Right ventricle myocardium superior (tissue), 1 donor: ENCODE data around the gene ZNF444. TPM values are rescaled to one million over a fixed set of nuclear protein-coding genes. Genes with fewer than 3 reads are reported as not detected.

Experiments
- ATAC-seq: fragments of 200-7000 bp; cut with Tn5 transposase; one replicate; pipeline ENCODE4 v1.9.1; 2020; ENCODE audit warnings: mild to moderate bottlenecking; ENCODE audit not compliant: poor library complexity
- DNase-seq: peaks from one replicate; pipeline ENCODE4 v3.0.0-alpha.2; 2020
- intact Hi-C: fragments of 100-400 bp; cut with DNase I; formaldehyde crosslinking; loops from one replicate; pipeline ENCODE4 v1.11.2; 2022
- total RNA-seq: library from RNA; stranded (reverse); fragmentation: NEBNext Ultra II Directional; extraction: Animal tissue kit (Norgen Biotek cat#: 25700); gene quantifications from one replicate; pipeline ENCODE4 v1.2.1, GENCODE V29; 2021
- donor health status: DM: no; HTN: yes; CAD: no; lungs with severe emphysema.

Gene ZNF444
- total RNA-seq, 1 donor from 2014 or later, result 26.7 TPM

GRCh38 chr19:56118666-56119581 is 22.2 kb upstream of the ZNF444 start:
- DNase-seq (no peak), ATAC-seq (no peak)
- intact Hi-C loops, result no loop called here

DNA sequence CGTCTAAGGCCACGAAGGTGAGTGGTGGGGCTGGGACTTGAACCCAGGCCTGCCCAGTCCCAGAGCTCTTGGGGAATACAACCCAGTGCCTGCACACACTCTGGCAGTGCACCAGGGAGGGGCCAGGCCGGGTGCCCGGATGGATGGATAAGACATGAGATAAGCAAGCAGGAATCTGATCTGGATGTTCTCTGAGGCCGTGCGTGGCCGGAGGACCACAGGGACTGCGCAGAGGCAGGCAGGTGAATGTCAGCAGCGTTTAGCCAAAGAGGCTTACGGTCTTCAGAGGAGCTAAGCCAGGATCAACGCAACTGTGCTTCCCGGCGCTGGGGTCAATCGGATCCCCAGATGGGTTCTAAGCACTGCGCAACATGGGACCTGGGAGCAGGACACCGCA is 21.5 kb upstream of the ZNF444 start:
- DNase-seq (no peak), ATAC-seq (no peak)
- intact Hi-C loops, result no loop called here

GRCh38 chr19:56120002-56120370 is 21.1 kb upstream of the ZNF444 start:
- intact Hi-C loops, result loop anchor here (2.0 kb wide), 1 partner anchor 21 kb away; the partner anchor contains the start of gene ZNF444
- no peak for ATAC-seq
- no peak for DNase-seq

DNA sequence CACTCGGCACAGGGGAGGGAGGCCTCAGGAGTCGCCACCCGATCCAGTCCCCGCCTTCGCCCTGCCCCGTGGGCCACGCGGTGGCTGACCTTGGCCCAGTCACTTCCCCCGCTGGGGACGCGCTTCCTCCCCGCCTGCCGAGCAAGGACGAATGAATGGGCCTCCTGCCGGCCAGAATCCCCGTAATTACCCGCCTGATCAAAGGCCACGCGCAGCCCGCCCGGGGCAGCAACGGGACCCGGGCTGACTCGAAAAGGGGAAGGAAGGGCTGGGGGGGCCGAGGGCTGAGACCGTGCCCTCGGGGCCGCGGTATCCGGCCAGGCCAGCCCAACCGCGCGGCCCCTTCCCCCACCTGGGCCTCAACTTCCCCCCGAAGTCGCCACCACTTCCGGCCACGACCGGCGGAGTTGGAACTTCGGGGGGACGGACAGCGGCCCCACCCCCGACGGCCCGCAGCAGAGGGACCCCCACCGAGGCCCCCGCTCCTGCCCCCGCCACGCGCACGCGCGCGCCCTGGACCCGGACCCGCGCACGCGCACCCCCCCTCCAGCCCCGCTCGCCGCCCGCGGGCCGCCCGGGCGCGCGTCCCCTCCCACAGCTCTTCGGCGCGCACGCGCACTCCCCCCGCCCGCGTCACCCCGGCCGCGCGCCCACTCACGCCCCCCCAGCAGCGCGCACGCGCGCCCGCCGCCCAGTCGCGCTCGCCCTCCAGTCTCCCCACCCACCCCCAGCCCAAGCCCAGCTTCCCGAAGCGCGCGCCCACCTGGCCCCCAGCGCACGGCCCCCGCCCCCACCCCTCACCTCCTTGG is 20.5 kb upstream of the ZNF444 start:
- DNase-seq (peak; percentile 91), ATAC-seq (peak; percentile 53)
- intact Hi-C loops, result loop anchor here (2.0 kb wide), 1 partner anchor 20 kb away; the partner anchor contains the start of gene ZNF444

DNA sequence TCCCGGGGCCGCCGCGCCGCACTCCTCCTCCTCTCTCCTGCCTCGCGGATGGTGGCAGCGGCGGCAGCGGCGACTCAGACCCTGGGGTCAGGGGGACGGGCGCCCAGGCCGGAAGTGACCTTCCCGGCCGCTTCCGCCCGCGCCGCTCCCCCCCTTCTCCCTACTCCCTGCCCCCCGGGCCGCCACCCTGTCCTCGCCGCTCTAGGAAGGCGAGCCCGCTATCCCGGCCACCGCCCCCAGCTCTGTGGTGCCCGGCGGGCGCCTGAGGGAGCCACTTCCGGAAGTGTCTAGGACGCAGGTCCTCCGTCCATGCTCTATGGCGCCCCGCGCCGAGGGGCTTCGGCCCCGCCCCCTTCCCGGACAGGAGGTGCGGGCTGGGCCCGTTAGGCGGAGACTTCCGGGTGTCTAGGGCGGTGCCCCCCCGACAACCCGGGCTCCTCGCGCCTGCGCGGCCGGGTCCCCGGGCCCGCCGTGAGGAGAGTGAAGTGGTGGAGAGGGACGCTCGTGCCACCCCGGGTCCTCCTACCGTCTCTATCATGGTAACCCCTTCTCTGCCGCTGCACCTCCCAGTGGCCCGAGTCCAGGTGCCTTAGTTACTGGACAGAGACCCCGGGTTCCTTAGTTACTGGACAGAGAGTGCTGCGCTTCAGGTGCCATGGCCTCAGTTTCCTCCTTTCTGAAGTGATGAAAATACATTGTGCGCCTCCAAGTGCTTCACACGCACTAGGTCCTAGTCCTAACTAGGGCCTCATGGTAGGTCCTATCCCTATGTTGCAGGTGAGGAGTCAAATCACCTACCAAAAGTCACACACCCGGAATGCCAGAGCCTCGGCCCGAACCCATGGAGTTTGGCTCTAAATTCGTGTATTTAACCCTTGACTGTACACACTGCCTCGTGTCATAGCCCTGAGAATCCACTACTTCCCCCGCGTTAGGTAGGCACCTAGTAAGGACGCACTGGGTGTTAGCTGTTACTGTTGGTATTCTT is 19.6 kb upstream of the ZNF444 start, which contains the start of gene ZNF787:
Gene ZNF787 (minus strand): TSS at position 116 of the 988 bp plus-strand sequence. CDS start 18,078 bp downstream, outside the sequence.
- intact Hi-C loops, result loop anchor here (2.0 kb wide), 1 partner anchor 19 kb away; the partner anchor contains the start of gene ZNF444

DNA sequence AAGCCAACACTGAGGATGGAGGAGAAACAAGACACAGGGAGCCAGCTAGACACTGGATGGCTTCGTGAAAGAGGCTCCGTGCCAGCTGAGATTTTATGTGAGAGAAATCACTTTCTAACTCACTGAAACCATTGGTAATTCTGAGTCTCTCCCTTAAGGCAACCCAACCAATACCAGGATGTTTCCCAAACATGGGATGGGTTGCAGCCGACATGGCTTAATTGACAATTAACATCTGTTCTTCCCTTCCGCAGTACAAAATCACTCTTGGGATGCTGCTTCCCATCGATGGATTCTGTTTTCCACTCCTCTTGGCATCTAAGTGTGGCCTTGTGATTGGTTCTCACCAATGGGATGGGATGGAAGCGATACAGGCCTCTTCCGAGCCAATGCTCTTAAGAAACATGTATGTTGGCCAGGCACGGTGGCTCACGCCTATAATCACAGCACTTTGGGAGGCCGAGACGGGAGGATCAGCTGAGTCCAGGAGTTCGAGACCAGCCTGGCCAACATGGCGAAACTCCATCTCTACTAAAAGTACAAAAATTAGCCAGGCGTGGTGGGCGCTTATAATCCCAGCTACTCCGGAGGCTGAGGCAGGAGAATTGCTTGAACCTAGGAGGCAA is 17.7 kb upstream of the ZNF444 start:
- intact Hi-C loops, result no loop called here
- ATAC-seq (no peak), DNase-seq (no peak)

More for the DNA sequence above, 19.6 kb upstream of the ZNF444 start, which contains the start of gene ZNF787:
- ATAC-seq (peak; percentile 94), DNase-seq (peak; percentile 99)

DNA sequence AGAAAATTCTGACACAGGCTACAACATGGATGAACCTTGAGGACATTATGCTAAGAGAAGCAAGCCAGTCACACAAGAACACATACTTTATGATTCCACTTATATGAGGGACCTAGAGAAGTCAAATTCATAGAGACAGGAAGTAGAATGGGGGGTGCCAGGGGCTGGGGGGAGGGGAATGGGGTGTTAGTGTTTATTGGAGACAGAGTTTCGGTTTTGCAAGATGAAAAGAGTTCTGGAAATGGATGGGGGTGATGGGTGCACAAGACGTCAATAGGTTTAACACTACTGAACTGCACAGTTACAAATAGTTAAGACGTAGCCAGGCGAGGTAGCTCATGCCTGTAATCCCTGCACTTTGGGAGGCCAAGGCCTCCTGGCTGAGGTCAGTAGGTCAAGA is 16.5 kb upstream of the ZNF444 start:
- intact Hi-C loops, result no loop called here

GRCh38 chr19:56125806-56126590 is 15.1 kb upstream of the ZNF444 start:
- ATAC-seq (no peak), DNase-seq (no peak)
- intact Hi-C loops, result no loop called here

More for the DNA sequence above, 16.5 kb upstream of the ZNF444 start:
- ATAC-seq, result no peak
- no peak for DNase-seq

DNA sequence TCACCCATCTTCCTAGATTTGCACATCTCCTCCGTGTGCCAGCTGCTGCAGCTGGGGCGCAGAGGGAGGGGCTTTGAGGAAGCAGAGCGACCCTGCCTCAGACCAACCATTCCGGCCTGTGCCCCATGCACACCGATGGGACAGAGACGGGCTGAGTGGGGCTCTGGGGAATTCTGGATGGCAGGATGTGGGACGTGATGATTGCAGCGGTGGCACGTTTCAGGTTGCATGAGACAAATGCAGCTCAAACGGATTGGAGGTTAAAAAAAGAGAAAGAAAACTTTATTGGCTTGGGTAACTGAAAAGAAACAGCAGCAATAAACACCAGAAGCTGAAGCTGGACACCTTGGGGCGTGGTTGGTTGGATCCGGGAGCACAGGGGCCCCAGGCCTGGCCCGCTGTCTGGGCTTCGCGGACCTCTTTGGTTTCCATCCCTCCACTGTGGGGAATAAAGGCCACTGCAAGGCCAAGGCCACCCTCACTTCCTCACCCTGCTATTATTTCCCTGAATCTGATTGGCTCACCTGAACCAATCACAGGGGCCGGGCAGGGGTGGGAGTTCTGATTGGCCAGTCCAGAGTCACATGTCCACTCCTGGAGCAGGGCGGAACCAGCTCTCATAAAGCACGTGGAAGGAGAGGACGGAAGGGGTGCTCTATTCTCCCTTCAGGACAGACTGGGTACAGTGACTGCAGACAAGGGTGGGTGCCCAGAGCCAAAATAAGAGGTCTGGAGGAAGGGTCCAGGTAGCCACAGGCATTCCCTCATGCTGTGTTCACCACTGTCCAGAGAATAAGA is 13.9 kb upstream of the ZNF444 start:
- ATAC-seq (no peak), DNase-seq (no peak)
- intact Hi-C loops, result no loop called here

GRCh38 chr19:56130006-56130405 is 11.1 kb upstream of the ZNF444 start:
- DNase-seq (no peak), ATAC-seq (no peak)
- intact Hi-C loops, result no loop called here

DNA sequence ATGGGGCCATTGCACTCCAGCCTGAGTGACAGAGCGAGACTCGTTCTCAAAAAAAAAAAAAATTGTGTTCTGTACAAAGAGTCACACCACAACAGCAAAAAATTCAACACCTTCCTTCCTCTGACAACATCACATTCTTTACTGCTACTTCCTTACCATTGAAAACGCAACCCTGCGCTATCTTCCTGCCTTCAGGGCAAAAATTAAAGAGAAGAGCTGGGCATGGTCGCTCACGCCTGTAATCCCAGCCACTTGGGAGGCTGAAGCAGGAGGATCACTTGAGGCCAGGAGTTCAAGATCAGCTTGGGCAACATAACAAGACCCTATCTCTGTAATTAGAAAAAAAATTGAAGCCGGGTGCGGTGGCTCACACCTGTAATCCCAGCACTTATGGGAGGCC is 9.4 kb upstream of the ZNF444 start:
- intact Hi-C loops, result no loop called here
- ATAC-seq (no peak), DNase-seq (no peak)

GRCh38 chr19:56132316-56132822 is 8.7 kb upstream of the ZNF444 start:
- peak; percentile 81 for ATAC-seq
- no peak for DNase-seq

GRCh38 chr19:56133858-56134653 is 7.0 kb upstream of the ZNF444 start:
- ATAC-seq (no peak), DNase-seq (no peak)
- intact Hi-C loops, result no loop called here

More at GRCh38 chr19:56132316-56132822, 8.7 kb upstream of the ZNF444 start:
- intact Hi-C loops, result no loop called here

DNA sequence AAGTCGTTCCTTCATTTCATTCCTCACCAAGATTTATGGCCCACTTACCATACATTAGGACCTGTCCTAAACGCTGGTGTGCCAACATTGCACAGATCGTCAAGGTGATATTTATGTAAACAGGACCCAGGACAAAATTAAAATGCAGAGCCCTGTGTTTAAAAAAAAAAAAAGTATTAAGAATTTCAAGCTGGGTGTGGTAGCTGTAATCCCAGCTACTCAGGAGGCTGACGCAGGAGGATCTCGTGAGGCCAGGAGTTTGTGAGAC is 6.5 kb upstream of the ZNF444 start:
- no peak for DNase-seq
- intact Hi-C loops, result no loop called here
- ATAC-seq, result no peak

DNA sequence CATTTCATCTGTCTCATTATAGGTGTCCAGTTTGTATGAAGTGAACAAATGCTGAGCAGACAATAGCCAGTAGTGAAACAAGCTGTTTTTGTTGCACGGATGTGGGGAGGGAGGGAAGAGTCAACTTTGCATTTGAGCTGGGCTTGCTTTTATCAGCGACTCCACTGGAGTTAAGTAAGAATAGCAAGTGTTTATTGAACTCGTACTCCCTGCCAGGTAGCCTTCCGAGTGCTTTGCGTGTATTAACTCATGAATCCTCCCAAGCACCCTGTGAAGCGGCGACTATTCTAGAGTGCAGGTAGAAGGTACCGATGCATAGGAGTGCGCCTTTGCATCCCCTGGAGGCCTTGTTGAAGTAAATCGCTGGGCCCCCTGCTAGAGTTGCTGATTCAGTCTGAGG is 4.7 kb upstream of the ZNF444 start:
- DNase-seq (no peak), ATAC-seq (no peak)
- intact Hi-C loops, result no loop called here

- DNase-seq (no peak), ATAC-seq (no peak)
- intact Hi-C loops, result no loop called here
Observed at GRCh38 chr19:56137405-56137804, 3.7 kb upstream of the ZNF444 start.
